K562 (cell line): ENCODE measurements around the gene ATP5F1D. TPM values are rescaled to one million over a fixed set of nuclear protein-coding genes. Genes with fewer than 3 reads are reported as not detected.

Experiments
- BRCA1 ChIP-seq, 2 experiments: fragments of 450-650 bp in 1 of 2; sonication (generic) in 1 of 2; formaldehyde crosslinking in 1 of 2; IDR thresholded peaks; 2 replicates each; pipeline versions ENCODE4 v1.5.0 to v1.6.1; 2017 to 2020; ENCODE audit warnings: mild to moderate bottlenecking in 1 of 2, missing genetic modification reagents in 1 of 2
- CTCF ChIP-seq, 3 experiments: IDR thresholded peaks in 2 of 3; conservative IDR thresholded peaks in 1 of 3; 2 replicates each; pipeline ENCODE4 v1.5.1; 2011 to 2012; ENCODE audit warnings: low read length in 3 of 3, mild to moderate bottlenecking in 3 of 3, control low read depth in 2 of 3, improper control_type of control experiment in 1 of 3, inconsistent platforms in 1 of 3, low read depth in 1 of 3, mixed read lengths in 1 of 3, moderate library complexity in 1 of 3; ENCODE audit not compliant: insufficient read depth in 2 of 3
- FIP1L1 ChIP-seq: fragments of 200-400 bp; formaldehyde crosslinking; IDR thresholded peaks from 2 replicates; pipeline ENCODE4 v1.6.1; 2018; ENCODE audit warnings: mild to moderate bottlenecking, low read depth, low read length; ENCODE audit not compliant: poor library complexity, severe bottlenecking
- HDAC3 ChIP-seq: fragments of 450-650 bp; IDR thresholded peaks from 2 replicates; pipeline ENCODE4 v1.6.1; 2018; ENCODE audit warnings: borderline replicate concordance, mild to moderate bottlenecking, moderate library complexity; ENCODE audit not compliant: partially characterized antibody
- HMGN3 ChIP-seq: IDR thresholded peaks from 2 replicates; pipeline ENCODE4 v1.6.1; 2011; ENCODE audit warnings: borderline replicate concordance, low read depth, mild to moderate bottlenecking, mixed read lengths, low read length; ENCODE audit not compliant: insufficient read length; ENCODE audit errors: extremely low read depth
- L3MBTL2 ChIP-seq: fragments of 450-650 bp; IDR thresholded peaks from 2 replicates; pipeline ENCODE4 v1.6.1; 2016; ENCODE audit warnings: mild to moderate bottlenecking, moderate library complexity
- NFIC ChIP-seq: fragments of 450-650 bp; IDR thresholded peaks from 2 replicates; pipeline ENCODE4 v1.6.1; 2017; ENCODE audit warnings: mild to moderate bottlenecking, inconsistent platforms
- NR2C2 ChIP-seq, 2 experiments: fragments of 200-800 bp in 1 of 2; sonication (Bioruptor generic) in 1 of 2; sonication (generic) in 1 of 2; formaldehyde crosslinking in 1 of 2; IDR thresholded peaks; 2 replicates each; pipeline versions ENCODE4 v1.6.1 to v1.8.0; 2016 to 2022; ENCODE audit warnings: mild to moderate bottlenecking in 1 of 2, missing compliant biosample characterization in 1 of 2, missing genetic modification characterization in 1 of 2, missing genetic modification reagents in 1 of 2
- RAD21 ChIP-seq, 2 experiments: fragments of 250-450 bp in 1 of 2; fragments of 450-650 bp in 1 of 2; sonication (Bioruptor Pico) in 1 of 2; formaldehyde crosslinking in 1 of 2; IDR thresholded peaks in 1 of 2; conservative IDR thresholded peaks in 1 of 2; 2 replicates each; pipeline versions ENCODE4 v1.4.0 to v1.8.0; 2020 to 2022; ENCODE audit warnings: mild to moderate bottlenecking in 2 of 2, moderate library complexity in 1 of 2
- SIN3A ChIP-seq, 2 experiments: fragments of 150-350 bp in 1 of 2; IDR thresholded peaks; 2 replicates each; pipeline ENCODE4 v1.6.1; 2011 to 2016; ENCODE audit warnings: borderline replicate concordance in 2 of 2, low read depth in 2 of 2, low read length in 2 of 2, mild to moderate bottlenecking in 2 of 2, moderate library complexity in 2 of 2; ENCODE audit not compliant: control insufficient read depth in 1 of 2
- SOX6 ChIP-seq: fragments of 450-650 bp; IDR thresholded peaks from 2 replicates; pipeline ENCODE4 v1.6.1; 2014; ENCODE audit warnings: mild to moderate bottlenecking
- THRB ChIP-seq: fragments of 450-650 bp; formaldehyde crosslinking; conservative IDR thresholded peaks from 2 replicates; pipeline ENCODE4 v1.4.0; 2022; ENCODE audit warnings: mild to moderate bottlenecking, missing genetic modification characterization
- XRCC3 ChIP-seq: fragments of 450-650 bp; IDR thresholded peaks from 2 replicates; pipeline ENCODE4 v1.6.1; 2017; ENCODE audit warnings: mild to moderate bottlenecking, moderate library complexity
- ZNF592 ChIP-seq: fragments of 450-650 bp; IDR thresholded peaks from 2 replicates; pipeline ENCODE4 v1.6.1; 2017; ENCODE audit warnings: antibody characterized with exemption, mild to moderate bottlenecking
- ZNF644 ChIP-seq: fragments of 200-800 bp; sonication (Bioruptor generic); IDR thresholded peaks from 2 replicates; pipeline ENCODE4 v1.6.1; 2016; ENCODE audit warnings: low read depth, missing genetic modification characterization, missing compliant biosample characterization
- ZNF655 ChIP-seq: fragments of 250-450 bp; sonication (Bioruptor Pico); IDR thresholded peaks from 2 replicates; pipeline ENCODE4 v1.5.0; 2021
- ZZZ3 ChIP-seq: fragments of 450-650 bp; IDR thresholded peaks from 2 replicates; pipeline ENCODE4 v1.6.1; 2016; ENCODE audit warnings: antibody characterized with exemption, mild to moderate bottlenecking, moderate library complexity
- polyA plus RNA-seq, 8 experiments: library from polyadenylated mRNA; depleted of rRNA in 4 of 8; stranded (reverse) in 5 of 8; unstranded in 3 of 8; fragments of >200 nt; fragmentation: Nextera tagmentation in 2 of 8; fragmentation: Illumina TruSeq in 1 of 8; extraction: Ambion mirVana in 2 of 8; extraction: Trizol in 1 of 8; gene quantifications; 2 replicates each; pipeline versions ENCODE4 v1.2.1 to v1.2.3, GENCODE V29; 2011 to 2014; ENCODE audit warnings: inconsistent platforms in 1 of 8, missing spikeins in 1 of 8
- total RNA-seq, 7 experiments: library from RNA; depleted of rRNA in 6 of 7; stranded (reverse); fragments of >200 nt in 6 of 7; fragmentation: Illumina TruSeq in 2 of 7; extraction: Trizol in 2 of 7; gene quantifications; 2 replicates each; pipeline versions ENCODE4 v1.2.1 to v1.2.3, GENCODE V29; 2011 to 2021; ENCODE audit warnings: low replicate concordance in 1 of 7

Gene ATP5F1D
- total and polyA plus RNA-seq, 9 of the 15 experiments (the other 6 are each of a cell fraction or from before 2014, with no cell fraction given), result 3.9 to 409 (median 36.8) TPM

- 0 out of 4 replicates have a peak, but pooled peaks of 1 of the 2 experiments have one; percentile 1 for TF ChIP-seq SIN3A (IDR thresholded peaks at IDR 0.05; ENCODE audit: borderline replicate concordance in 2 of 2, control insufficient read depth in 1 of 2, low read depth in 2 of 2, low read length in 2 of 2)
- TF ChIP-seq RAD21 (CRISPR knock-in tag; conservative IDR thresholded peaks at IDR 0.05 in 1 of 2, IDR thresholded peaks at IDR 0.05 in 1 of 2), result no peak
- no peak for TF ChIP-seq ZNF655 (CRISPR knock-in tag)
- no peak for TF ChIP-seq THRB (CRISPR knock-in tag)
- TF ChIP-seq BRCA1 (IDR thresholded peaks at IDR 0.05), result no peak
- TF ChIP-seq BRCA1 (CRISPR knock-in tag; IDR thresholded peaks at IDR 0.05), result no peak
- TF ChIP-seq HMGN3, result peak; percentile 9
- TF ChIP-seq FIP1L1, result no peak
- TF ChIP-seq NR2C2 (CRISPR knock-in tag; IDR thresholded peaks at IDR 0.05), result no peak
- peak; percentile 44; the same call in 1 of the 2 replicates for TF ChIP-seq NR2C2 (tag; IDR thresholded peaks at IDR 0.05)
- TF ChIP-seq ZZZ3, result no peak
- TF ChIP-seq L3MBTL2, result no peak
- TF ChIP-seq CTCF (IDR thresholded peaks at IDR 0.05 in 2 of 3, conservative IDR thresholded peaks at IDR 0.05 in 1 of 3; ENCODE audit: insufficient read depth in 2 of 3, low read depth in 1 of 3, low read length in 3 of 3), result no peak
- no peak for TF ChIP-seq SOX6
- TF ChIP-seq ZNF592, result no peak
- TF ChIP-seq HDAC3, result no peak
- no peak for TF ChIP-seq XRCC3
- no peak for TF ChIP-seq NFIC
- TF ChIP-seq ZNF644 (tag), result no peak
Observed at GRCh38 chr19:1244693-1245451, 3.3 kb downstream of the ATP5F1D start (continued).
